Activated CD8-positive, alpha-beta memory T cell treated with anti-CD3 and anti-CD28 coated beads for 1 hour (primary cell): Measurements from ENCODE around the gene CSMD2.
"Not testable (repeated sequence)": the region's sequence is repeated elsewhere in the genome, so short reads cannot be mapped to it uniquely, and the experiment has no call there.

ENCODE experiments used
- DNase-seq, 2 donors: peaks; one replicate each; pipeline ENCODE4 v3.0.0-alpha.2; 2020; ENCODE audit warnings: low read depth in 1 of 2; ENCODE audit errors: extremely low read depth in 1 of 2

CSMD2 gene

DNA sequence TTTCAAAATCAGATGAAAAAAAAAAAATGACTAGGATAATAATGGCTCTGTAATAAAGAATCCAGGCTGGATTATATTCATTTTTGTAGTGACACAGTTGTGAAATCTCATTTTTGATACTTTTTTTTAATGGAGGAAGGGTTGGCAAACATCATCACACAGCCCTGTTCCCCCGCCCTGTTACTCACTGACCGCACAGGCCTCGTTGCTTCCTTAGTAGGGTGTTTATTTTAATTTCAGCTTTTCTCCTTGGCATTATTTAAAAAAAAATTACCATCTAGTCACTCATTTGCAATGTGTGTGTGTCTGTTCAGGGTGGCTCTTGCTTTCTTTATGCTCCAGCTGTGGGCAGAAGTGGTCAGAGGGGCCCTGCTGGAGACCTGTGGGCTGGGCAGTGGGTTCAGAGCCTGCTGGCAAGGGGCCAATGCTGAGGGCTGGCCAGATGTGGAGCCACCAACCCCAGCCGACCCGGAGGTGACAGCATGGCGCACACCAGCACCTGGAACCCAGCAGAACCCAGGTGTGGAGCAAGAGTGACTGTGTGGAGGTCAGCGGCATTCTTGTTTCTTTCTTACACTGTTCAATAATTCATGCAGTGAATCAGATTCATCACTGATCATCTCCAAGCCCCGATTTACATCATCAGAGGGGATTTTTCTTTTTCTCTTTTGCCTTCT is 648.0 kb downstream of the CSMD2 start:
- no peak for DNase-seq

DNA sequence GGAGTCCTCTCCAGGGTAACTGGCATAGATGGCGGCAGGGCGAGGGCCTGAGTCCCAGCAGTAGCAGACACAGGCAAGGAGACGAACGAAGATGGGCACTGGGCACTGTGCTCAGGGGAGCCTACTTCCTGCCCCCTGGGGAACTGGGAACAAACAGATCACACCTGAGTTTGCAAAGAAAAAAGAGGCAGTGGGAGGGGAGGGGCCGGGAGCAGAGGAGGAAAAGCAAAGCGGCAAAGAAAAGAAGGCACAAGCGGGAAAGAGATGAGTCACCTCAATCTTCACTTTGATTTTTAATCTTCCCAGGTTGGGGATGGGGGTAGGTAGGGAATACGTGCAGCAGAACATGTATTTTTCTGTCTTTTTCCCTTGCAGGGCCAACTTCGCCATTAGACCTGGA is 648.6 kb downstream of the CSMD2 start:
- DNase-seq = no peak

DNA sequence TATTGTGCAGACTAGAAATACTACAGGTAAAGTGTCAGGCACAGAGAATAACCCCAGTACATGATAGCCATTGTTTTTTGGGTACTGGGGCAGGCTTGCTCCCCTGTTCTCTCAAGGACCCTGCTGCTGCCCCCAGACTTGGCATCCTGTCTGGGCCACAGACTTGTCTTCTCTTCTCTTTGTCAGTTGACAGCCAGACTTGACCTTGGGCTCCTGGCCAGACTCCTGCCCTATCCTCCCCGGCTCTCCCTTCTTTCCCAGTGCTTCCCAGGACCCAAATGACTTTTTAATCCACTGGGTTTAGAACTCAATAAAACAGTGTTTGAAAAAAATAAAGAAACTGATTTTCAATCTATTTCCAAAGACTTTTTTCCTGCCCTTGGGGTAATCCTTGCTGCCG is 649.4 kb downstream of the CSMD2 start:
- DNase-seq = no peak

DNA sequence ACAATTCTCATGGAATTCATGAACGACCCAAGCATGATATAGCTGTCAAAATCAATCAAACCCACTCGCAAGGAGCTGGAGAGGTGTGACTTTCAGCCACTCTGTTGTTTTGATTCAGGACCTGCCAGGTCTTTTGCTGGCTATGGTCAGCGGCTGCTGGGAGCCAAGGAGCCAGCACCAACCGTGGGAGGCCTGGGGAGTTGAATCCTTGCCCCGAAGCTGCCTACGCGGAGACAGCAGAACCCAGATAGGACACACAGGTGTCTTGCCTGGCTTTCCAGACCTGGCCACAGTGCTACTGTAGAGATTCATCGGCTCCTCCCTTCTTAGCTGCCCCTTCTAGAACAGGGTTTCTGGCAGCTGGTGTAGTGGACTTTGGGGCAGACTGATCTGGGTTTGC is 649.9 kb downstream of the CSMD2 start:
- DNase-seq = no peak

DNA sequence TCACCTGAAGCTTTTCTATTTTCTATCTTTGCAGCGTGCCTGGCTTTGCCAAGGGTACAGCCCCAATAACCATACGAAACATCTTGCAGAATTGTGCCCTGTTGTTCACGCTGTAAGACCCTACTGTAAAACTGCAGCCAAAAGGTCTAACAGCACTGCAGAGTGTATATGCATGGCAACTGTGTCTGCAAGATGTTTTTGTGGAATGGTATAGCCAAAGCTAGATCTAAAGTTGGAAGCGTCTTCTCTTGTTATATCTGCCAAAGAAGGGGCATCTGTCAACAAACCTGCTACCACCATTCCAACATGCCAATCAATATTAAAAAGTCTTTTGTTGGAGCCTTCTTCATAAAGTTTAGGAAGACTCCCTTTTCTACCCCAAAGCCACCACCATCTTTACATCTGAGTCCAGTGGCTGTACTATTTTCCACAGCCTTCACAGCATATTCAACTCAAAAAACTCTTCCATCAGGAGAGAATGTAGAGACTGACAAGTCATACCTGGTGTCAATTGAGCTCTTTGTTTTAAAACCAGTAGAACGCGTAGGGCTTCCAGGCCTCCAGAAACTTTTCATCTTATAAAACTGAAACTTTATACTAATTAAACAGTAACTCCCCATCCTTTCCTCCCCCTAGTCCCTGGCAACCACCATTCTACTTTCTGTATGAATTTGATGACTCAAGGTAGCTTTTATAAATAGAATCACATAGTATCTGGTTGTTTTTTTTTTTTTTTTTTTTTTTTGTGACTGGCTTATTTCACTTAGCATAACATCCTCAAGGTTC is 652.6 kb downstream of the CSMD2 start:
- no peak for DNase-seq

DNA sequence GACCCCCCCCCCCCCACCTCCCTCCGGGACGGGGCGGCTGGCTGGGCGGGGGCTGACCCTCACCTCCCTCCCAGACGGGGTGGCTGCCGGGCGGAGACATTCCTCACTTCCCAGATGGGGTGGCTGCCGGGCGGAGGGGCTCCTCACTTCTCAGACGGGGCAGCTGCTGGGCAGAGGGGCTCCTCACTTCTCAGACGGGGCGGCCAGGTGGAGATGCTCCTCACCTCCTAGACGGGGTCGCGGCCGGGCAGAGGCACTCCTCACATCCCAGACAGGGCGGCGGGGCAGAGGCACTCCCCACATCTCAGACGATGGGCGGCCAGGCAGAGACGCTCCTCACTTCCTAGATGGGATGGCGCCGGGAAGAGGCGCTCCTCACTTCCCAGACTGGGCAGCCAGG is 655.8 kb downstream of the CSMD2 start:
- not testable (repeated sequence) for DNase-seq

DNA sequence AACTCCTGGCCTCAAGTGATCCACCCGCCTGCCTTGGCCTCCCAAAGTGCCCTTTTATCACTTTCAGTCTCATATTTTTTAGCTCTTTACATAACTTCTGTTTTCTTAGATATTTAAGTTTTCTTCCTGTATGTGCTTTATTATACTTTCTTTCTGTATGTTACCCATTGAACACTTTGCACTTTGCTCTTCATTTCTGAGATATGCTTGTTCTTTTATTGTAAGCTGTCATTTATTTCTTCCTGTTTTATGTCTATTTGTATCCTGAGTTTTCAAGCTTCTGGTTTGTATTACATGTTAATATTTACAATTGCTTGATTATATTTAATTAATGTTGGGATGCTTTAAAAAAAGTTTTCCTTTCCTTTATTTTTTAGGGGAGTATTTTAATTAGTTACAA is 656.9 kb downstream of the CSMD2 start:
- no peak for DNase-seq

DNA sequence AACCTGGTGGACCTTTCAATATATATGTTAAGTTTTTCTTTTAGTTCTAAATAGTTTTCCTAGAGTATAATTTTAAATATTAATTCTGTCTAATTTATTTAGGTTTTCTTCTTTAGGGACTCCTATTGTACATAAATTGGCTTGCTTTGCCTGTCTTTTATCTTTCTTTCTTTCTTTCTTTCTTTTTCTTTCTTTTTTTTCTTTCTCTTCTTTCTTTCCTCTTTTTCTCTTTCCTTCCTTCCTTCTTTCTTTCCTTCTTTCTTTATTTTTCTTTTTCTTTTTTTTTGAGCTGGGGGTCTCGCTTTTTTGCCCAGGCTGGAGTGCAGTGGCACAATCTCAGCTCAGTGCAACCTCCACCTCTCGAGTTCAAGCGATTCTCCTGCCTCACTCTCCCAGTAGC is 657.4 kb downstream of the CSMD2 start:
- no peak for DNase-seq

DNA sequence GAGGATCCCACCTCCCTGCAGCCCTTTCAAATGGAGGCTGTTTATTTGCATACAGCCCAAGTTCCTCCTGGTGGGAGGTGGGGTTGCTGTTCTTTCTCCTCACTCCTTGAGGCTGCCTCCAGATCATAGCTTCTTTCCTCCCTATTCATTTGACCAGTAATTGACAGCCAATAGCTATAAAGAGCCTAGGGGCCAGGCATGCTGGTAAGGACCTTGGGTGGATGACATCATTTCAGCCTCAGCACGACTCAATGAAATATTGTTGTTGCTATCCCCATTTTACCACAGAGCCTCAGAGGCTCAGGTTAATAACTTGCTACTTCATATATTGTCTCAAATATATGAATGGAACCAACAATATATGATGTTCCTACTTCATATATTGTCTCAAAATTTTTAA is 661.5 kb downstream of the CSMD2 start:
- no peak for DNase-seq

DNA sequence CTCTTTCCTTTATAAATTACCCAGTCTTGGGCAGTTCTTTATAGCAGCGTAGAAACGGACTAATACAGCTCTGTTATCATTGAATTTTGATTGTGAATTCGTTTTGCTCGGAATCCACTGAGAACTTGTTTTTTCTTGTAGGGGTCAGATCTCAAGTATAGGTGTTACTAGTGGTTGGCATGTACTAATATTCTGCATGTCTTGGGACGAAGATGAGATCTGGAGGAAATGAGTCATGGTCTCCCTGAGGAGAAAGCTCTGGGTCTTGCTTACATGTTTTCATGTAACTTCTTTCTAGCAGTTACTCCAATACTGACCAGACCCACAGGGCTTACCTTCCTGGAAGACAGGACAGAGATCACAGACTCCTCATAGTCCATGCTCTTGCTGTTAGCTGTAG is 662.3 kb downstream of the CSMD2 start:
- DNase-seq = no peak

DNA sequence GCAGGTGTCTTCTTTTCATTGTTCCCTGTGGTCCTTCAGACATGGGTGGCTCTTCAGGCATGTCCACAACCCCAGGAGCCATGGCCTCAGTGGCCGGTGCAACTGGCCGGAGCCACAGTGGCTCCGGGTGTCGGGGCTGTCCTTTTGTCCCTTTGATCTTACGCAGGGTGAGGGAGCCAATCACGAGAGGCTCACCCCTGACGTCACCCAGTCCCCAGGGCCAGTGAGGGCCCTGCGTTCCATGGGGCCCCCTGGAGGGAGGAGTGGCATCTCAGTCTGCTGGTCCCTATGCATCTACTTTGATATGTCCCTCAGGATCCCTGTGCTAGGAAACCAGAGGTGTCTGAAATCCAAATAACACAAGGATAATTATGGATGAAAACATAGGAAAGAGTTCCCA is 663.3 kb downstream of the CSMD2 start:
- DNase-seq = no peak

DNA sequence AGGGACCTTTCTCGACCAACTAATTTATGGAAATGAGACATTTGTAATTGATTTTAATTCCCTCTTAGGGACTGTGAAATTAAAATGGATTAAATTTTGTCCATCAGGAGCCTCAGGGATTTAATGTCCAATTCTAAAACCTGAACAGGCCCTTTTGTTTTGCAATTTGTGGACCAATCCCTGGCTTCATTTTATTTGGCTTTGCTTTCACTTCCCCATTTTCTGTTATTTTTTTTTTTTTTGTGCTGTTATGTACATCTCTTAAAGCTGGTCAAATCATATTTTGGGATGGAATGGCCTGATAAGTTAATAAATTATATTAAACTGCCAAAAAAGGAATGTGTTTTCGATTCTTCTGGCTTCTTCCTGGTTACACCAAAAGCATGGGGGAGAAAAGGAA is 663.7 kb downstream of the CSMD2 start:
- DNase-seq = no peak

DNA sequence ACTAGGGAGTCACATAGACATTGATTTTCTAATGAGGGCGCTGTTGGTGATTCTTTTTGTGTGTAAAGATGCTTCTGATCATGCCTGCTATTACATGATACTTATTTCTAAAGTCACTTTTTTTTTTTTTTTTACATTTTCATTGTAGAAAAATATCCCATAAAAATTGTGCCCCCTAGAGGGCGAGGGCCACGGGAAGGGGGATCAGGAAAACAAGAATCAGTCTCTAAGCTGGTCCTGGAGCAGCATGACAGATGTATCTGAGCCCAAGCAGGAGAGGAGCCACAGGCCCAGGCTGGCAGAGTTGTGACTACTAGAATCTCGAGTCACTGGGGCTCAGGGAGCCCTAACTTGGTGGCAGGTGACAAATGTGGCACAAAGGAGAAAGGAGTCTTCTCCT is 664.5 kb downstream of the CSMD2 start:
- no peak for DNase-seq

DNA sequence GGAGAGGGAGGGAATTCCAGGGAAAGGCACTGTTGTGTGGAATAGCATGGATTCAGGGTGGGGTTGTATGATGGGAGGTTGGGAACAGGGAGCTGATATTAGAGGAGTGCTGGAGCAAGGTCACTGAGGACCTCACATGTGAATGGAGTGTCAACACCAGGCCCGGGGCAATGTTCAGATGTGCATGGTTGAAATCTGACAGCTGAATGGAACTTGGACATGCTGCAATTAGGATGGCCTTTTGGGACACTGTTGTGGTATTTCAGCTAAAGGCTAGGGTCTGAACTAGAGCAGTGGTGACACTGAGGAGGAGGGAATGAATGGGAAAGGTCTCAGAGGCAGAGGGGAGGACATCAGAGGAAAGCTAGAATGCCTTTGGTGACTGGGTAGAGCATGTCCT is 667.6 kb downstream of the CSMD2 start:
- no peak for DNase-seq

DNA sequence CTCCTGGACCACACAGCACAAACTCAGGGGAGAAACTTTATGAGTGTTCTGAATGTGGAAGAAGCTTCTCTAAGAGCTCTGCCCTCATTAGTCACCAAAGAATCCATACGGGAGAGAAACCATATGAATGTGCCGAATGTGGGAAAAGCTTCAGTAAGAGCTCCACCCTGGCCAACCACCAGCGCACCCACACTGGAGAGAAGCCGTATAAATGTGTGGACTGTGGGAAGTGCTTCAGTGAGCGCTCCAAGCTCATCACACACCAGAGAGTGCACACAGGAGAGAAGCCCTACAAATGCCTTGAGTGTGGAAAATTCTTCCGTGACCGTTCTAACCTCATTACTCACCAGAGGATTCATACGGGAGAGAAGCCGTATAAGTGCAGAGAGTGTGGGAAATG is 670.1 kb downstream of the CSMD2 start:
- DNase-seq = no peak

DNA sequence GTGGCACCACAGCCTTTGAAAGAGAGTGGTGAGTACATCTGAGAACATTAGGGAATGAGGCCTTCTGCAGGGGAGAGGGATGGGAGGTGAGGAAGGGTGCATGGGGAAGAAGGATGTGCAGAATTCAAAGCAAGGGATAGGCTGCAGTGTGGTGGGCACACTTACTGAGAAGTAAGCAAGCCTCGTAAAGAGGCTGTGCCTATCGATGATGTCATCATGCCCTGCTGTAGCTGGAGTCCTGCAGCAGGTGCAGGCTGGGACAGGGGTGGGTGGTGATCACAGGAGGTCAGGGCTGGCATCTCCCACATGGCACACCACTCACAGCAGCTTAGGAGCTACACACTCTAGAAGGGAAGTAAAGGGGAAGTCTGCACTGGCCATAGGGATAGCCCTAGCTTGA is 676.4 kb downstream of the CSMD2 start:
- DNase-seq = no peak

DNA sequence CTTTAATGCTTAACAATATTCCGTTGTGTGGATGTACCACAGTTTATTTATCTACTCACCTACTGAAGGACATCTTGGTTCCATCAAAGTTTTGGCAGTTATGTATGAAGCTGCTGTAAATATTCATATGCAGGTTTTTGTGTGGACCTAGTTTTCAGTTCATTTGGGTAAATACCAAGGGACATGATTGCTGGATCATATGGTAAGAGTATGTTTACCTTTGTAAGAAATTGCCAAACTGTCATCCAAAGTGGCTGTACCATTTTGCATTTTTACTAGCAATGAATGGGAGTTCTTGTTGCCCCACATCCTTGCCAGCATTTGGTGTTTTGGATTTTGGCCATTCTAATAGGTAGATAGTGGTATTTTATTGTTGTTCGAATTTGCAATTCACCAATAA is 682.6 kb downstream of the CSMD2 start:
- DNase-seq = no peak

DNA sequence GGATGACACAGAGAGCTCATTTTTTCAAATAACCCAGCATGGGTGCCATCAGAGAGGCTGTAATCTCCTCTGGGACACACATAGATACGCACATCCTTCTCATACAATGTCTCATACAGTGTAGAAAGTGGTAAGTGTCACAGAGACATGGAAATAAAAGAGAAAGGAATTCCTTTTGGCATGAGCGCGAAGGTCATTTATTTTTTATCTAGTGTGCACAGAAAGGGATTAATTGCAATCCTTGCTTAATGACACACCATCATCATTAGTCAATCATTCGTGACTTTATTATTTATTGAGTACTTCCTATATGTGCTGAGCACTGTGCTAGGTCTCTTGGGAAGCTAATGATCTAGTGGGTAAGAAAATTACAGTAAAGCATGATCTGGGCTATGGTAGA is 687.6 kb downstream of the CSMD2 start:
- DNase-seq = no peak

DNA sequence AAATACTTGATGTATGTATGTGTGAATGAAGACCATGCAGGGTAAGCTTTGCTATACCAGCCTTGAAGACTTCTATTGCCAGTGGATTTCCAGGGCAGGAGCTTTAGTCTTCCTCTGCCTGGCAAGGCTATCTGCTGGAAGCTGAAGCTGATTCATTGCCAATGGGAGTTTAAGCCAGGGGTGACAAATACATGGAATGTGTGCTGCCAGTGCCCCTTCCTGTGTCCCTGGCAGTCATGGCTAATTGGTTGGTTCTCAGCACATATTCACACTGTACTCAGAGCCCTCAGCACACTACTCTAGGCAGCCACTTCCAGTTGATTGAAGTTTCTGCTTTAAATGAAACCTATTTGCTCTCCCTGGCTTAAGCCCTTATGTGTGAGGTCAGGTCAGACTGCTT is 691.1 kb downstream of the CSMD2 start:
- no peak for DNase-seq

DNA sequence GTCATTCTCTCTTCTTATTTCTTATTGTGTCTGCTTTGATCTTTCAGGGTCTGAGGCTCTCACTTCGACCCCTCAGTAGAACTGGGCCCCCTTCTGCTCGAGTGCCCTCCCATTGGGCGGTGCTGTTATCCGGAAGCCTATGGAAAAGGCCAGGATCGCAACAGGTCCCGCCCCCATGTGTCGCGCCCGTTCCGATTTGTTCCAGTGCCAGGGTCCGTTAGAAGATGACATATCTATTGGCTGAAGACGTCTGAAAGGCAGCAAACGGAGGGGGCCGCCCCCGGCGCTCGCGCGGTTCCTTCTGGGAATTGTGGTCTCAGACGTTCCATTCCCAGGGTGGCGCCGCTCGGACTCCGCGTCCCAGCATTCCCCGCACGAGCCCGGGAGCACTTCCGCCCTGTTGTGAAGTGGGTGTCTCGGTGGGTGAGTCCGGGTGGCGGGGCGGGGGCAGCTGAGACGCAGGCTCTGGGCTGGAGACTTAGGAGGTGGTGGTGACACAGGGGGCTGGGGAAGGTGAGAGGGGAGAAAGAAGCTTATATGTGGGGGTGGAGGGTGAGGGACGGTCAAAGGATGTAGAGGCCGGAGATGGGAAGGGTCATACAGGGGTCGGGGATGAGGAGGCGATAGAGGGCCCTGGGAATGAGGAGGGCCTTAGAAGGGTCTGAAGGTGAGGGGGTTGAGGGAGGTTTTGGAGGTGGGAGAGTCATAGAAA is 692.6 kb downstream of the CSMD2 start, which contains the start of gene ZSCAN20:
ZSCAN20 (plus strand) TSS at position 377 of the 712 bp plus-strand sequence. CDS start 6,644 bp downstream, outside the sequence.
- peak; percentile 61 to 70 for DNase-seq

DNA sequence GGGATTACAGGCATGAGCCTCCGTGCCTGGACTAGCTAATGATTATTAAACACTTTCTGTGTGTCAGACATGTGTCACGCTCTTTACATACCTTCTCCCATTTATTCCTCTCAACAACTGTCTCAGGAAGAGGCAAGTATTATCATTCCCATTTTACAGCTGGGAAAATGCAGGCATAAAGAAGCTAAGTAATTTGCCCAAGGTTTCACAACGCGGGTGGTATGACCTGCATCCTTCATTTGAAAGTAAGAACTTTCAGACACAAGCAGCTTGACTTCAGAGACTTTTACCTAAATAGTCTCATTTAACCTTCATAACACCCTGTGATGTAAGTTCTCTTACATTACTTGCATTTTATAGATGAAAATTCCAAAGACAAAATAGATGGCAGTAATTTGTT is 693.6 kb downstream of the CSMD2 start:
- DNase-seq = no peak

DNA sequence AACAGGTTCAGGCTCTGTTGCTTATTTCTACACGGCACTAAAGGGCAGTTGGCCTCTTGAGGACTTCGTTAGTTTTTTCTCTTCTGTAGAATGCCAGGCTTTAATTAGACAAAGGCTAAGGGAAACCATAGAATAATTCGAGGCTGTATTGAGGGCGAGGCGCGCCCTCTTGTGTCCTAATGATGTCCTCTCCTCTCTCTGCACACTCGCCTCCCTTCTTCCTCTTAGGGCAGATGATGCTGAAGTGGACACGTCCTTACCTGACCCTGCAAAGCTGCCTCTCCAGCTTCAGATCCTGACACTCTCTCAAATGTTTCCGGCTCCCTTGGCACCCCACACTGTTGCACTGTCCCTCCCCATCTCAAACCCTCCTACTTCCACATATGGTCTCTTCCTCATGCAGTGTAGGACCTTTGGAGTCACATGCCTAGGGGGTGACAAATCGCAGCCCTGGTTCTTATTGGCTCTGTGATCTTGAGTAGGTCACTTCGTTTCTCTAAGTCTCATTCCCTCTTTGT is 694.5 kb downstream of the CSMD2 start:
- peak; percentile 9 to 23 for DNase-seq
